Putamen (tissue), 1 donor: ENCODE data around the gene ACAD10.
"Not testable (repeated sequence)": the region's sequence is repeated elsewhere in the genome, so short reads cannot be mapped to it uniquely, and the experiment has no call there.

Experiments used
- DNase-seq: peaks from one replicate; pipeline ENCODE4 v3.0.0-alpha.2; 2016; ENCODE audit warnings: low spot score

Gene ACAD10

GRCh38 chr12:111685811-111686573, at the start of gene ACAD10, which contains the start of gene BRAP:
TSS of gene ACAD10 (plus strand) at chr12:111686053. CDS start at chr12:111692710, 6,657 bp downstream.
TSS of gene BRAP (minus strand) at chr12:111685956. CDS start at chr12:111685792, 164 bp downstream.
- DNase-seq: peak; percentile 93

- peak; percentile 59 for DNase-seq
Measured at GRCh38 chr12:111636209-111636945, 49.5 kb upstream of the ACAD10 start.

GRCh38 chr12:111638556-111638955, 47.3 kb upstream of the ACAD10 start:
- DNase-seq: no peak

- DNase-seq: no peak
Measured at GRCh38 chr12:111640506-111640905, 45.3 kb upstream of the ACAD10 start.

GRCh38 chr12:111642681-111643426, 43.0 kb upstream of the ACAD10 start:
- DNase-seq: no peak

GRCh38 chr12:111643427-111643826, 42.4 kb upstream of the ACAD10 start:
- no peak for DNase-seq

GRCh38 chr12:111645433-111645832, 40.4 kb upstream of the ACAD10 start:
- DNase-seq: no peak

- no peak for DNase-seq
Measured at GRCh38 chr12:111650912-111651311, 34.9 kb upstream of the ACAD10 start.

GRCh38 chr12:111652530-111652929, 33.3 kb upstream of the ACAD10 start:
- DNase-seq: not testable (repeated sequence)

GRCh38 chr12:111653596-111653995, 32.3 kb upstream of the ACAD10 start:
- DNase-seq: no peak

GRCh38 chr12:111655356-111655755, 30.5 kb upstream of the ACAD10 start:
- no peak for DNase-seq

GRCh38 chr12:111656016-111656415, 29.8 kb upstream of the ACAD10 start:
- no peak for DNase-seq

GRCh38 chr12:111664499-111664898, 21.4 kb upstream of the ACAD10 start:
- DNase-seq: no peak

- peak; percentile 32 for DNase-seq
Measured at GRCh38 chr12:111664961-111665865, 20.6 kb upstream of the ACAD10 start.

- DNase-seq: no peak
Measured at GRCh38 chr12:111672822-111673381, 13.0 kb upstream of the ACAD10 start.

- no peak for DNase-seq
Measured at GRCh38 chr12:111673503-111673902, 12.3 kb upstream of the ACAD10 start.

GRCh38 chr12:111677186-111677585, 8.7 kb upstream of the ACAD10 start:
- peak; percentile 45 for DNase-seq

GRCh38 chr12:111684485-111685198, 1.2 kb upstream of the ACAD10 start:
- not testable (repeated sequence) for DNase-seq

GRCh38 chr12:111685322-111685810, 487 bp upstream of the ACAD10 start:
- DNase-seq: no peak

- DNase-seq: no peak
Measured at GRCh38 chr12:111686574-111687105, 787 bp downstream of the ACAD10 start.
